Neural cell (in vitro differentiated cells): ENCODE results near the gene GTF2H1.

ENCODE experiments used
- MXI1 ChIP-seq: fragments of 450-650 bp; conservative IDR thresholded peaks from 2 replicates; pipeline ENCODE4 v1.6.1; 2014; ENCODE audit warnings: antibody characterized with exemption, mild to moderate bottlenecking; ENCODE audit not compliant: poor library complexity, severe bottlenecking
- POLR2AphosphoS5 ChIP-seq: IDR thresholded peaks from 2 replicates; pipeline ENCODE4 v1.6.1; 2012
- TF ChIP-seq, protein P1 (sequence below): fragments of 450-650 bp; IDR thresholded peaks from 2 replicates; pipeline ENCODE4 v1.5.1; 2014; ENCODE audit warnings: antibody characterized with exemption, mild to moderate bottlenecking, moderate library complexity; ENCODE audit not compliant: poor library complexity, severe bottlenecking

DNA sequence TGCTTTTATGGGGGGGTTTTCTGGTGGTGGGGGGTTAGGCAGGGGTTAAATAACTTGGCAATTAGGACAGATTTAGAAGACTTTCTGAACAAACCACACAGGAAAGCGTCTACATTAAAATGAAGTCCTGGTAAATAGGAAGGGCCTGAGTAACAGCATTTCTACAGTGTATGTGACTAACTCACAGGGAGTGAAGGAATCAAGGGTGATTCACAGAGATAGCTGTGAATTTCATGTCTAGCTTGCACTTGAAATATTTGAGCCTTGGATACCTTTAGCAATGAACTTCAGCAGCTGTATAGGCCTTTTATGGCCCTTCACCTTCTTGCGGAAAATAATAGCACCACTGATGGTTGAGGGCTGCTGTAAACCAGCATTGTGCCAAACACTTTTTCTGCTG is 45.9 kb downstream of the GTF2H1 start:
- TF ChIP-seq, protein P1, sequence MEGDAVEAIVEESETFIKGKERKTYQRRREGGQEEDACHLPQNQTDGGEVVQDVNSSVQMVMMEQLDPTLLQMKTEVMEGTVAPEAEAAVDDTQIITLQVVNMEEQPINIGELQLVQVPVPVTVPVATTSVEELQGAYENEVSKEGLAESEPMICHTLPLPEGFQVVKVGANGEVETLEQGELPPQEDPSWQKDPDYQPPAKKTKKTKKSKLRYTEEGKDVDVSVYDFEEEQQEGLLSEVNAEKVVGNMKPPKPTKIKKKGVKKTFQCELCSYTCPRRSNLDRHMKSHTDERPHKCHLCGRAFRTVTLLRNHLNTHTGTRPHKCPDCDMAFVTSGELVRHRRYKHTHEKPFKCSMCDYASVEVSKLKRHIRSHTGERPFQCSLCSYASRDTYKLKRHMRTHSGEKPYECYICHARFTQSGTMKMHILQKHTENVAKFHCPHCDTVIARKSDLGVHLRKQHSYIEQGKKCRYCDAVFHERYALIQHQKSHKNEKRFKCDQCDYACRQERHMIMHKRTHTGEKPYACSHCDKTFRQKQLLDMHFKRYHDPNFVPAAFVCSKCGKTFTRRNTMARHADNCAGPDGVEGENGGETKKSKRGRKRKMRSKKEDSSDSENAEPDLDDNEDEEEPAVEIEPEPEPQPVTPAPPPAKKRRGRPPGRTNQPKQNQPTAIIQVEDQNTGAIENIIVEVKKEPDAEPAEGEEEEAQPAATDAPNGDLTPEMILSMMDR = no peak
- TF ChIP-seq POLR2AphosphoS5 (no peak), MXI1 (no peak)
